HepG2 (cell line): ENCODE measurements around the gene CCDC8. TPM values are rescaled to one million over a fixed set of nuclear protein-coding genes. Genes with fewer than 3 reads are reported as not detected.

Source experiments
- HOXA3 ChIP-seq: sonication (generic); formaldehyde crosslinking; IDR thresholded peaks from 2 replicates; pipeline ENCODE4 v1.5.0; 2020; ENCODE audit warnings: missing genetic modification reagents
- KDM5B ChIP-seq: sonication (generic); formaldehyde crosslinking; IDR thresholded peaks from 2 replicates; pipeline ENCODE4 v1.4.0; 2020; ENCODE audit warnings: missing genetic modification reagents, mild to moderate bottlenecking, borderline replicate concordance
- MTA1 ChIP-seq: sonication (generic); formaldehyde crosslinking; IDR thresholded peaks from 2 replicates; pipeline ENCODE4 v1.4.0; 2020; ENCODE audit warnings: missing genetic modification reagents, mild to moderate bottlenecking, borderline replicate concordance
- POLR2AphosphoS5 ChIP-seq: IDR thresholded peaks from 2 replicates; pipeline ENCODE4 v1.6.1; 2012; ENCODE audit warnings: low read depth, low read length
- SAFB2 ChIP-seq: sonication (generic); formaldehyde crosslinking; IDR thresholded peaks from 2 replicates; pipeline ENCODE4 v1.5.1; 2020; ENCODE audit warnings: missing genetic modification reagents, low read depth, mild to moderate bottlenecking, borderline replicate concordance
- SRY ChIP-seq: sonication (generic); formaldehyde crosslinking; IDR thresholded peaks from 2 replicates; pipeline ENCODE4 v1.8.0; 2022; ENCODE audit warnings: mild to moderate bottlenecking, missing genetic modification reagents
- TEAD3 ChIP-seq: optimal IDR thresholded peaks from 2 replicates; pipeline ENCODE3; 2016; ENCODE audit warnings: borderline replicate concordance
- ZNF136 ChIP-seq: sonication (generic); formaldehyde crosslinking; IDR thresholded peaks from 2 replicates; pipeline ENCODE4 v1.8.1; 2022; ENCODE audit warnings: low read depth, mild to moderate bottlenecking, moderate library complexity, missing genetic modification reagents
- ZNF382 ChIP-seq: sonication (generic); formaldehyde crosslinking; IDR thresholded peaks from 2 replicates; pipeline ENCODE4 v1.5.0; 2020; ENCODE audit warnings: missing genetic modification reagents, mild to moderate bottlenecking, borderline replicate concordance
- ZNF556 ChIP-seq: sonication (generic); formaldehyde crosslinking; IDR thresholded peaks from 2 replicates; pipeline ENCODE4 v1.4.0; 2020; ENCODE audit warnings: mild to moderate bottlenecking, missing genetic modification reagents, borderline replicate concordance
- ZNF747 ChIP-seq: sonication (generic); formaldehyde crosslinking; IDR thresholded peaks from 2 replicates; pipeline ENCODE4 v1.8.1; 2023; ENCODE audit warnings: missing genetic modification reagents, mild to moderate bottlenecking, borderline replicate concordance
- ZNF776 ChIP-seq: sonication (generic); formaldehyde crosslinking; IDR thresholded peaks from 2 replicates; pipeline ENCODE4 v1.4.0; 2020; ENCODE audit warnings: mild to moderate bottlenecking, missing genetic modification reagents
- ZNF792 ChIP-seq: IDR thresholded peaks from 2 replicates; pipeline ENCODE4 v1.6.1; 2016
- ZSCAN9 ChIP-seq: IDR thresholded peaks from 2 replicates; pipeline ENCODE4 v1.6.1; 2016; ENCODE audit warnings: borderline replicate concordance
- polyA plus RNA-seq, 8 experiments: library from polyadenylated mRNA; depleted of rRNA in 3 of 8; stranded (reverse) in 7 of 8; unstranded in 1 of 8; fragments of >200 nt; fragmentation: Illumina TruSeq in 4 of 8; extraction: Trizol in 4 of 8; gene quantifications; 2 replicates each; pipeline versions ENCODE4 v1.2.1 to v1.2.3, GENCODE V29; 2011 to 2016; ENCODE audit warnings: low read depth in 4 of 8, missing spikeins in 1 of 8, mixed read lengths in 1 of 8; ENCODE audit not compliant: insufficient read depth in 1 of 8
- total RNA-seq, 5 experiments: library from RNA; depleted of rRNA; stranded (reverse); fragments of >200 nt; fragmentation: Illumina TruSeq; extraction: Trizol; gene quantifications; 2 replicates each; pipeline ENCODE4 v1.2.3, GENCODE V29; 2016; ENCODE audit warnings: low read depth in 1 of 5
- TF ChIP-seq, protein P1 (sequence below): IDR thresholded peaks from 2 replicates; pipeline ENCODE4 v1.6.1; 2016; ENCODE audit warnings: mild to moderate bottlenecking
- TF ChIP-seq, protein P2 (sequence below): sonication (generic); formaldehyde crosslinking; IDR thresholded peaks from 2 replicates; pipeline ENCODE4 v1.8.1; 2023; ENCODE audit warnings: mild to moderate bottlenecking, missing genetic modification reagents, borderline replicate concordance
- TF ChIP-seq, protein P3 (sequence below): sonication (generic); formaldehyde crosslinking; IDR thresholded peaks from 2 replicates; pipeline ENCODE4 v1.8.0; 2022; ENCODE audit warnings: missing genetic modification reagents, mild to moderate bottlenecking, borderline replicate concordance
- TF ChIP-seq, protein P4 (sequence below): sonication (generic); formaldehyde crosslinking; IDR thresholded peaks from 2 replicates; pipeline ENCODE4 v1.4.0; 2020; ENCODE audit warnings: missing genetic modification reagents
- TF ChIP-seq, protein P5 (sequence below): sonication (generic); formaldehyde crosslinking; IDR thresholded peaks from 2 replicates; pipeline ENCODE4; 2020; ENCODE audit warnings: missing genetic modification reagents, mild to moderate bottlenecking, borderline replicate concordance
- TF ChIP-seq, protein P6 (sequence below): sonication (generic); formaldehyde crosslinking; IDR thresholded peaks from 2 replicates; pipeline ENCODE4 v1.4.0; 2020; ENCODE audit warnings: mild to moderate bottlenecking, low read depth, missing genetic modification reagents
- TF ChIP-seq, protein P7 (sequence below): sonication (generic); formaldehyde crosslinking; IDR thresholded peaks from 2 replicates; pipeline ENCODE4 v1.5.1; 2020; ENCODE audit warnings: mild to moderate bottlenecking, missing genetic modification reagents, moderate library complexity

The CCDC8 gene
- total and polyA plus RNA-seq, 2 of the 13 experiments (the other 11 are each of a cell fraction or from before 2014, with no cell fraction given), result 0.04 TPM; not detected in 1

DNA sequence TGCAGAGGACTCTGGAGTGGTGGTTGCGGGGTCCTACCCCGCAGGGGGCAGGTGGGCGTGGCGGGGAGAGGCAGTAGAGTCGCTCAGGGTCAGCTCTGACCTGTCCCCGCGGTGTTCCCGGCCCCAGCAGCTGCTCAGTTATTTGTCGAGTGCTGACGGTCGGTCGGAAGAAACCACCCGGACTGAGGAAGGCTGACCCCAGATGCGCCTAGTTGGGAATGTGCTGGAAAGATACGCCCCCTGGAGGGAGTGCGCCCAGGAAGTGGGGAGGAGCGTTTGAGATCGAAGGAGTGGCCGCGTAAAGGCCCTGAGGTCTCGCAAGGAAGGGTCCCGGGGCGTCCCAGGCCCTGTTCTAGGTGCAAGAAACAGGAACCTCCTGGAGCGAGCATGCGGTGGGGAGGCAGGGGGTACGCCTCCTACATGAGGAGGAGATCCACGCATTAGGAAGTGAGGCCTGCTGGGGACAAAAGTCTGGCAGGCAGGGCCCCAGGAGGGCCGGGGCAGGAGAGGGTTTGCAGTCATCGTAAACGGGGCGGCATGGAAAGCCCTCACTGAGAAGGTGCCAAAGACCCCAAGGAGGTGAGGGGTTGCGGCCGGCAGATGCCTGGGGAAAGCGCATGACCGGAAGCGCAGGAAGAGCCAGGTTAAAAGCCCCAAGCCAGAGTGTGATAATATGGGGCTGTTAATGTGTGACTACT, 9.2 kb downstream of the CCDC8 start (continued):
- TF ChIP-seq, protein P1, sequence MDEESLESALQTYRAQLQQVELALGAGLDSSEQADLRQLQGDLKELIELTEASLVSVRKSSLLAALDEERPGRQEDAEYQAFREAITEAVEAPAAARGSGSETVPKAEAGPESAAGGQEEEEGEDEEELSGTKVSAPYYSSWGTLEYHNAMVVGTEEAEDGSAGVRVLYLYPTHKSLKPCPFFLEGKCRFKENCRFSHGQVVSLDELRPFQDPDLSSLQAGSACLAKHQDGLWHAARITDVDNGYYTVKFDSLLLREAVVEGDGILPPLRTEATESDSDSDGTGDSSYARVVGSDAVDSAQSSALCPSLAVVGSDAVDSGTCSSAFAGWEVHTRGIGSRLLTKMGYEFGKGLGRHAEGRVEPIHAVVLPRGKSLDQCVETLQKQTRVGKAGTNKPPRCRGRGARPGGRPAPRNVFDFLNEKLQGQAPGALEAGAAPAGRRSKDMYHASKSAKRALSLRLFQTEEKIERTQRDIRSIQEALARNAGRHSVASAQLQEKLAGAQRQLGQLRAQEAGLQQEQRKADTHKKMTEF (CRISPR knock-in tag), result peak; percentile 77
- TF ChIP-seq, protein P2, sequence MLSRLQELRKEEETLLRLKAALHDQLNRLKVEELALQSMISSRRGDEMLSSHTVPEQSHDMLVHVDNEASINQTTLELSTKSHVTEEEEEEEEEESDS (CRISPR knock-in tag), result 0 out of 2 replicates have a peak, but pooled peaks have one; percentile 28
- no peak; the same call in 1 of the 2 replicates for TF ChIP-seq ZNF556
- no peak for TF ChIP-seq ZNF382 (CRISPR knock-in tag)
- peak; percentile 52; the same call in 1 of the 2 replicates for TF ChIP-seq POLR2AphosphoS5
- peak; percentile 28; the same call in 1 of the 2 replicates for TF ChIP-seq ZNF792 (CRISPR knock-in tag)
- TF ChIP-seq, protein P3, sequence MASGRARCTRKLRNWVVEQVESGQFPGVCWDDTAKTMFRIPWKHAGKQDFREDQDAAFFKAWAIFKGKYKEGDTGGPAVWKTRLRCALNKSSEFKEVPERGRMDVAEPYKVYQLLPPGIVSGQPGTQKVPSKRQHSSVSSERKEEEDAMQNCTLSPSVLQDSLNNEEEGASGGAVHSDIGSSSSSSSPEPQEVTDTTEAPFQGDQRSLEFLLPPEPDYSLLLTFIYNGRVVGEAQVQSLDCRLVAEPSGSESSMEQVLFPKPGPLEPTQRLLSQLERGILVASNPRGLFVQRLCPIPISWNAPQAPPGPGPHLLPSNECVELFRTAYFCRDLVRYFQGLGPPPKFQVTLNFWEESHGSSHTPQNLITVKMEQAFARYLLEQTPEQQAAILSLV, result no peak
- no peak for TF ChIP-seq ZNF136 (CRISPR knock-in tag)
- TF ChIP-seq, protein P4, sequence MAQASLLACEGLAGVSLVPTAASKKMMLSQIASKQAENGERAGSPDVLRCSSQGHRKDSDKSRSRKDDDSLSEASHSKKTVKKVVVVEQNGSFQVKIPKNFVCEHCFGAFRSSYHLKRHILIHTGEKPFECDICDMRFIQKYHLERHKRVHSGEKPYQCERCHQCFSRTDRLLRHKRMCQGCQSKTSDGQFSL (CRISPR knock-in tag), result no peak
- TF ChIP-seq, protein P5, sequence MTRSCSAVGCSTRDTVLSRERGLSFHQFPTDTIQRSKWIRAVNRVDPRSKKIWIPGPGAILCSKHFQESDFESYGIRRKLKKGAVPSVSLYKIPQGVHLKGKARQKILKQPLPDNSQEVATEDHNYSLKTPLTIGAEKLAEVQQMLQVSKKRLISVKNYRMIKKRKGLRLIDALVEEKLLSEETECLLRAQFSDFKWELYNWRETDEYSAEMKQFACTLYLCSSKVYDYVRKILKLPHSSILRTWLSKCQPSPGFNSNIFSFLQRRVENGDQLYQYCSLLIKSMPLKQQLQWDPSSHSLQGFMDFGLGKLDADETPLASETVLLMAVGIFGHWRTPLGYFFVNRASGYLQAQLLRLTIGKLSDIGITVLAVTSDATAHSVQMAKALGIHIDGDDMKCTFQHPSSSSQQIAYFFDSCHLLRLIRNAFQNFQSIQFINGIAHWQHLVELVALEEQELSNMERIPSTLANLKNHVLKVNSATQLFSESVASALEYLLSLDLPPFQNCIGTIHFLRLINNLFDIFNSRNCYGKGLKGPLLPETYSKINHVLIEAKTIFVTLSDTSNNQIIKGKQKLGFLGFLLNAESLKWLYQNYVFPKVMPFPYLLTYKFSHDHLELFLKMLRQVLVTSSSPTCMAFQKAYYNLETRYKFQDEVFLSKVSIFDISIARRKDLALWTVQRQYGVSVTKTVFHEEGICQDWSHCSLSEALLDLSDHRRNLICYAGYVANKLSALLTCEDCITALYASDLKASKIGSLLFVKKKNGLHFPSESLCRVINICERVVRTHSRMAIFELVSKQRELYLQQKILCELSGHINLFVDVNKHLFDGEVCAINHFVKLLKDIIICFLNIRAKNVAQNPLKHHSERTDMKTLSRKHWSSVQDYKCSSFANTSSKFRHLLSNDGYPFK (CRISPR knock-in tag), result peak; percentile 71; the same call in 1 of the 2 replicates
- peak; percentile 70 for TF ChIP-seq MTA1 (CRISPR knock-in tag)
- no peak for TF ChIP-seq ZSCAN9 (CRISPR knock-in tag)
- TF ChIP-seq TEAD3 (CRISPR knock-in tag), result no peak
- no peak; the same call in 1 of the 2 replicates for TF ChIP-seq ZNF776 (CRISPR knock-in tag)
- peak; percentile 56; the same call in 1 of the 2 replicates for TF ChIP-seq ZNF747
- TF ChIP-seq, protein P6, sequence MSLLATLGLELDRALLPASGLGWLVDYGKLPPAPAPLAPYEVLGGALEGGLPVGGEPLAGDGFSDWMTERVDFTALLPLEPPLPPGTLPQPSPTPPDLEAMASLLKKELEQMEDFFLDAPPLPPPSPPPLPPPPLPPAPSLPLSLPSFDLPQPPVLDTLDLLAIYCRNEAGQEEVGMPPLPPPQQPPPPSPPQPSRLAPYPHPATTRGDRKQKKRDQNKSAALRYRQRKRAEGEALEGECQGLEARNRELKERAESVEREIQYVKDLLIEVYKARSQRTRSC (CRISPR knock-in tag), result peak; percentile 2; the same call in 1 of the 2 replicates
- 0 out of 2 replicates have a peak, but pooled peaks have one; percentile 49 for TF ChIP-seq SRY (CRISPR knock-in tag)
- peak; percentile 76; the same call in 1 of the 2 replicates for TF ChIP-seq KDM5B (CRISPR knock-in tag)
- peak; percentile 79; the same call in 1 of the 2 replicates for TF ChIP-seq SAFB2
- TF ChIP-seq, protein P7, sequence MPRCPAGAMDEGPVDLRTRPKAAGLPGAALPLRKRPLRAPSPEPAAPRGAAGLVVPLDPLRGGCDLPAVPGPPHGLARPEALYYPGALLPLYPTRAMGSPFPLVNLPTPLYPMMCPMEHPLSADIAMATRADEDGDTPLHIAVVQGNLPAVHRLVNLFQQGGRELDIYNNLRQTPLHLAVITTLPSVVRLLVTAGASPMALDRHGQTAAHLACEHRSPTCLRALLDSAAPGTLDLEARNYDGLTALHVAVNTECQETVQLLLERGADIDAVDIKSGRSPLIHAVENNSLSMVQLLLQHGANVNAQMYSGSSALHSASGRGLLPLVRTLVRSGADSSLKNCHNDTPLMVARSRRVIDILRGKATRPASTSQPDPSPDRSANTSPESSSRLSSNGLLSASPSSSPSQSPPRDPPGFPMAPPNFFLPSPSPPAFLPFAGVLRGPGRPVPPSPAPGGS (CRISPR knock-in tag), result peak; percentile 56; the same call in 1 of the 2 replicates
- TF ChIP-seq HOXA3 (CRISPR knock-in tag), result peak; percentile 25
